PC-3 (cell line): ENCODE results near the gene LRRC7.

Experiments used
- EZH2 ChIP-seq: fragments of 300-600 bp; sonication (generic); IDR thresholded peaks from one replicate; pipeline ENCODE4 v1.6.1; 2017; ENCODE audit warnings: antibody characterized with exemption, mild to moderate bottlenecking, low read length; ENCODE audit not compliant: unreplicated experiment
- TF ChIP-seq, protein P1 (sequence below): fragments of 300-600 bp; sonication (generic); conservative IDR thresholded peaks from 2 replicates; pipeline ENCODE4 v1.5.1; 2017; ENCODE audit warnings: antibody characterized with exemption, low read depth, mild to moderate bottlenecking, low read length

DNA sequence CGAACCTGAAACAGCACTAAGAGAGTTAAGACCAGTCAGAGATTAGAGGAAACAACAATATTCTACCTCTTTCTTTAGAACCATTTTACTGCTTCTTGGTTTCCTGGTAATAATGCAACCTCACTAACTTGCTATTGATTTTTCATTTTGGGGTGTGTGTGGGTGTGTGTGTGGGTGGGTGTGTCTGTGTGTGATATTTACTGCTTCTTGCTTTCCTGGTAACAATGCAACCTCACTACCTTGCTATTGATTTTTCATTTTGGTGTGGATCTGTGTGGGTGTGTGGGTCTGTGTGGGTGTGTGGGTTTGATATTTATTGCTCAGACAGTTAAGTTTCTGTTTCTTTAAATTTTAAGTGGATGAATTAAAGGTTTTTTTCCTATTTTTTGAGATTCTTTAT is 208.8 kb downstream of the LRRC7 start:
- TF ChIP-seq, protein P1, sequence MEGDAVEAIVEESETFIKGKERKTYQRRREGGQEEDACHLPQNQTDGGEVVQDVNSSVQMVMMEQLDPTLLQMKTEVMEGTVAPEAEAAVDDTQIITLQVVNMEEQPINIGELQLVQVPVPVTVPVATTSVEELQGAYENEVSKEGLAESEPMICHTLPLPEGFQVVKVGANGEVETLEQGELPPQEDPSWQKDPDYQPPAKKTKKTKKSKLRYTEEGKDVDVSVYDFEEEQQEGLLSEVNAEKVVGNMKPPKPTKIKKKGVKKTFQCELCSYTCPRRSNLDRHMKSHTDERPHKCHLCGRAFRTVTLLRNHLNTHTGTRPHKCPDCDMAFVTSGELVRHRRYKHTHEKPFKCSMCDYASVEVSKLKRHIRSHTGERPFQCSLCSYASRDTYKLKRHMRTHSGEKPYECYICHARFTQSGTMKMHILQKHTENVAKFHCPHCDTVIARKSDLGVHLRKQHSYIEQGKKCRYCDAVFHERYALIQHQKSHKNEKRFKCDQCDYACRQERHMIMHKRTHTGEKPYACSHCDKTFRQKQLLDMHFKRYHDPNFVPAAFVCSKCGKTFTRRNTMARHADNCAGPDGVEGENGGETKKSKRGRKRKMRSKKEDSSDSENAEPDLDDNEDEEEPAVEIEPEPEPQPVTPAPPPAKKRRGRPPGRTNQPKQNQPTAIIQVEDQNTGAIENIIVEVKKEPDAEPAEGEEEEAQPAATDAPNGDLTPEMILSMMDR: no peak
- no peak for TF ChIP-seq EZH2
